ENCODE measurements around the gene GFRA1.
A peak's percentile ranks its signal among the peaks of the same experiment; 100 is the strongest.

GFRA1 gene

GRCh38 chr10:116093031-116093430 lies 180.0 kb downstream of the GFRA1 start:
- Histone ChIP-seq H2BK15ac (ENCODE audit: low read length) (no peak overlapping the region), H3K9me3 (replicated peaks in 1 of 2; ENCODE audit: control insufficient read depth in 2 of 2, insufficient read depth in 1 of 2, low read depth in 1 of 2, low read length in 2 of 2) (no peaks in the 10 kb centered on the region), H3K4ac (ENCODE audit: low read length) (no peak overlapping the region), H2AK5ac (ENCODE audit: low read depth, low read length) (no peak overlapping the region), H3K79me1 (ENCODE audit: low read depth, low read length) (no peaks in the 10 kb centered on the region), H3K23ac (ENCODE audit: low read depth, low read length, poor library complexity) (no peak overlapping the region), H2BK12ac (ENCODE audit: low read length) (no peak overlapping the region), H3K27me3 (ENCODE audit: control insufficient read depth in 3 of 3, insufficient read depth in 3 of 3, low read depth in 1 of 3, low read length in 3 of 3) (no peaks in the 10 kb centered on the region), H2BK120ac (ENCODE audit: low read depth, low read length) (no peak overlapping the region), H4K91ac (ENCODE audit: low read depth, low read length, poor library complexity) (no peak overlapping the region), H3K14ac (ENCODE audit: low read length) (no peak overlapping the region), H3K9ac (ENCODE audit: low read depth, low read length, poor library complexity) (no peak overlapping the region), H2AFZ (ENCODE audit: low read length) (no peak overlapping the region), H3K18ac (ENCODE audit: low read length) (no peak overlapping the region), H3K4me3 (ENCODE audit: low read length in 2 of 2) (no peak overlapping the region), H4K8ac (ENCODE audit: low read depth, low read length) (no peak overlapping the region), H3K36me3 (replicated peaks in 1 of 2; ENCODE audit: control insufficient read depth in 2 of 2, insufficient read depth in 2 of 2, low read length in 2 of 2) (peaks cover 0 to 68% of the 10 kb centered on the region in 2 donors), H3K4me2 (ENCODE audit: insufficient read depth, low read length, poor library complexity, severe bottlenecking) (no peak overlapping the region), H2BK5ac (ENCODE audit: low read length) (no peak overlapping the region), H3K4me1 (ENCODE audit: control insufficient read depth in 2 of 2, insufficient read depth in 1 of 2, low read depth in 1 of 2, low read length in 2 of 2) (peaks cover 8 to 24% of the 10 kb centered on the region in 2 donors), H3K27ac (replicated peaks; ENCODE audit: low read length) (no peak overlapping the region)
- WGBS, 2 donors (ENCODE audit: extremely low coverage in 2 of 2, insufficient read length in 2 of 2, insufficient replicate concordance in 1 of 2) = no CpG with 5 or more reads among the region's 9 CpGs
- DNase-seq (ENCODE audit: low spot score) = no peak

DNA sequence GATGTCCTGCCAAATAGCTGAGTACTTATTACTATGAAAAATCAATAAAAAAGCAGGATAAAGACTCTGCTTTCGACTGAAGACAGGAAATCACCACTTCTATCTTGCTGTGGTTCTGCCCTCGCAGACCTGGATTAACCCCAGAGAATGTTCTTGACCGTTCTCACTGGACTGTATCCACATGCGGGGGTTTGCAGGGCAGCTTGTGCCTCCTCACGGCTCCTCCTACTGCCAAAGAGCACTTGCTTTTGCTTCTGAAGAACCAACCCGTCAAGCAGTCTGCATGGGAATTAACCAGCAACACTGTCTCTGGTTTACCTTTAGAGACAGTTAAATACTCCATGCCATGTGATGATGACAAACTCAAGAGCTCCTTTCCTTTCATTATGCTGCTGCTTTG lies 184.0 kb downstream of the GFRA1 start:
- no peak overlapping the region for H3K4me2 ChIP-seq (ENCODE audit: insufficient read depth, low read length, poor library complexity, severe bottlenecking)
- H3K14ac ChIP-seq (ENCODE audit: low read length) = no peak overlapping the region
- no peak overlapping the region for H4K8ac ChIP-seq (ENCODE audit: low read depth, low read length)
- no peaks in the 10 kb centered on the region for H3K9me3 ChIP-seq (replicated peaks in 1 of 2; ENCODE audit: control insufficient read depth in 2 of 2, insufficient read depth in 1 of 2, low read depth in 1 of 2, low read length in 2 of 2)
- H2AK5ac ChIP-seq (ENCODE audit: low read depth, low read length) = no peak overlapping the region
- H3K36me3 ChIP-seq (replicated peaks in 1 of 2; ENCODE audit: control insufficient read depth in 2 of 2, insufficient read depth in 2 of 2, low read length in 2 of 2) = peaks cover 0 to 85% of the 10 kb centered on the region in 2 donors
- H3K18ac ChIP-seq (ENCODE audit: low read length) = no peak overlapping the region
- H3K23ac ChIP-seq (ENCODE audit: low read depth, low read length, poor library complexity) = no peak overlapping the region
- no peak overlapping the region for H2AFZ ChIP-seq (ENCODE audit: low read length)
- H3K27me3 ChIP-seq (ENCODE audit: control insufficient read depth in 3 of 3, insufficient read depth in 3 of 3, low read depth in 1 of 3, low read length in 3 of 3) = no peaks in the 10 kb centered on the region
- H3K27ac ChIP-seq (replicated peaks; ENCODE audit: low read length) = no peak overlapping the region
- H2BK5ac ChIP-seq (ENCODE audit: low read length) = no peak overlapping the region
- H4K91ac ChIP-seq (ENCODE audit: low read depth, low read length, poor library complexity) = no peak overlapping the region
- DNase-seq (ENCODE audit: low spot score) = no peak
- H2BK15ac ChIP-seq (ENCODE audit: low read length) = no peak overlapping the region
- H2BK120ac ChIP-seq (ENCODE audit: low read depth, low read length) = no peak overlapping the region
- no peaks in the 10 kb centered on the region for H3K4me1 ChIP-seq (ENCODE audit: control insufficient read depth in 2 of 2, insufficient read depth in 1 of 2, low read depth in 1 of 2, low read length in 2 of 2)
- no peak overlapping the region for H3K4ac ChIP-seq (ENCODE audit: low read length)
- H3K79me1 ChIP-seq (ENCODE audit: low read depth, low read length) = no peaks in the 10 kb centered on the region
- H3K9ac ChIP-seq (ENCODE audit: low read depth, low read length, poor library complexity) = no peak overlapping the region
- no peak overlapping the region for H2BK12ac ChIP-seq (ENCODE audit: low read length)
- WGBS, 2 donors (ENCODE audit: extremely low coverage in 2 of 2, insufficient read length in 2 of 2, insufficient replicate concordance in 1 of 2) = no CpG with 5 or more reads among the region's 6 CpGs
- no peak overlapping the region for H3K4me3 ChIP-seq (ENCODE audit: low read length in 2 of 2)

DNA sequence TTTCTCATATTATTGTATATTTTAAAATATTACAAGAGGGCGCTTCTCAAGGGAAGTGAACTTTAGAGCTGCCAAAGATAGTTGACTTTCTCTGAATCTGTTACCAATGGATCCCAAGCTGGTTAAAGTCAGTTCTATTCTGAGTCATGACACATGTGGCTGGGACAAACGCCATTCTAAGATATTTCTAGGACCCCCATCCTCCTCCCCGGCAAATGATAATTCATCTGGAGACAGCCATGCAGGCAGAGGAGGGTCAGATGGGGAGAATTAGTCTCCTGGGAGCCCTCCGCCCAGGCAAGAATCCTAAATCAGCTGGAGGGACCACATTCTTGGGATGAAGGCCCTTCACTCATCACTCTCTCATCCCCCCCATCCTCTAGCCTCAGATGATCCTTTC lies 187.7 kb downstream of the GFRA1 start:
- Histone ChIP-seq H3K9ac (ENCODE audit: low read depth, low read length, poor library complexity) (no peak overlapping the region), H2AK5ac (ENCODE audit: low read depth, low read length) (no peak overlapping the region), H2BK5ac (ENCODE audit: low read length) (no peak overlapping the region), H3K27ac (replicated peaks; ENCODE audit: low read length) (no peak overlapping the region), H3K14ac (ENCODE audit: low read length) (no peak overlapping the region), H3K36me3 (replicated peaks in 1 of 2; ENCODE audit: control insufficient read depth in 2 of 2, insufficient read depth in 2 of 2, low read length in 2 of 2) (peaks cover 0 to 81% of the 10 kb centered on the region in 2 donors), H3K4me2 (ENCODE audit: insufficient read depth, low read length, poor library complexity, severe bottlenecking) (no peak overlapping the region), H2BK120ac (ENCODE audit: low read depth, low read length) (no peak overlapping the region), H2AFZ (ENCODE audit: low read length) (no peak overlapping the region), H4K91ac (ENCODE audit: low read depth, low read length, poor library complexity) (no peak overlapping the region), H3K4me1 (ENCODE audit: control insufficient read depth in 2 of 2, insufficient read depth in 1 of 2, low read depth in 1 of 2, low read length in 2 of 2) (no peaks in the 10 kb centered on the region), H3K9me3 (replicated peaks in 1 of 2; ENCODE audit: control insufficient read depth in 2 of 2, insufficient read depth in 1 of 2, low read depth in 1 of 2, low read length in 2 of 2) (no peaks in the 10 kb centered on the region), H2BK12ac (ENCODE audit: low read length) (no peak overlapping the region), H3K23ac (ENCODE audit: low read depth, low read length, poor library complexity) (no peak overlapping the region), H3K4me3 (ENCODE audit: low read length in 2 of 2) (no peak overlapping the region), H3K18ac (ENCODE audit: low read length) (no peak overlapping the region), H4K8ac (ENCODE audit: low read depth, low read length) (no peak overlapping the region), H3K79me1 (ENCODE audit: low read depth, low read length) (no peaks in the 10 kb centered on the region), H3K4ac (ENCODE audit: low read length) (no peak overlapping the region), H2BK15ac (ENCODE audit: low read length) (no peak overlapping the region), H3K27me3 (ENCODE audit: control insufficient read depth in 3 of 3, insufficient read depth in 3 of 3, low read depth in 1 of 3, low read length in 3 of 3) (no peaks in the 10 kb centered on the region)
- no peak for DNase-seq (ENCODE audit: low spot score)
- no CpG with 5 or more reads among the region's 4 CpGs for WGBS, 2 donors (ENCODE audit: extremely low coverage in 2 of 2, insufficient read length in 2 of 2, insufficient replicate concordance in 1 of 2)

GRCh38 chr10:116084161-116084560 lies 188.8 kb downstream of the GFRA1 start:
- no peak overlapping the region for H2BK5ac ChIP-seq (ENCODE audit: low read length)
- no peak overlapping the region for H3K4ac ChIP-seq (ENCODE audit: low read length)
- no peak overlapping the region for H2AFZ ChIP-seq (ENCODE audit: low read length)
- H3K14ac ChIP-seq (ENCODE audit: low read length) = no peak overlapping the region
- H3K4me3 ChIP-seq (ENCODE audit: low read length in 2 of 2) = no peak overlapping the region
- H3K9me3 ChIP-seq (replicated peaks in 1 of 2; ENCODE audit: control insufficient read depth in 2 of 2, insufficient read depth in 1 of 2, low read depth in 1 of 2, low read length in 2 of 2) = no peaks in the 10 kb centered on the region
- no peak overlapping the region for H4K8ac ChIP-seq (ENCODE audit: low read depth, low read length)
- no peaks in the 10 kb centered on the region for H3K4me1 ChIP-seq (ENCODE audit: control insufficient read depth in 2 of 2, insufficient read depth in 1 of 2, low read depth in 1 of 2, low read length in 2 of 2)
- no peak overlapping the region for H2AK5ac ChIP-seq (ENCODE audit: low read depth, low read length)
- H2BK15ac ChIP-seq (ENCODE audit: low read length) = no peak overlapping the region
- H3K36me3 ChIP-seq (replicated peaks in 1 of 2; ENCODE audit: control insufficient read depth in 2 of 2, insufficient read depth in 2 of 2, low read length in 2 of 2) = peaks cover 0 to 80% of the 10 kb centered on the region in 2 donors
- H2BK120ac ChIP-seq (ENCODE audit: low read depth, low read length) = no peak overlapping the region
- no peak overlapping the region for H3K4me2 ChIP-seq (ENCODE audit: insufficient read depth, low read length, poor library complexity, severe bottlenecking)
- peak overlapping the region; percentile 24 for H3K9ac ChIP-seq (ENCODE audit: low read depth, low read length, poor library complexity)
- no peak overlapping the region for H3K23ac ChIP-seq (ENCODE audit: low read depth, low read length, poor library complexity)
- H2BK12ac ChIP-seq (ENCODE audit: low read length) = no peak overlapping the region
- WGBS, 2 donors (ENCODE audit: extremely low coverage in 2 of 2, insufficient read length in 2 of 2, insufficient replicate concordance in 1 of 2) = no CpG with 5 or more reads among the region's 6 CpGs
- peak overlapping the region; percentile 23 for H3K18ac ChIP-seq (ENCODE audit: low read length)
- H3K27ac ChIP-seq (replicated peaks; ENCODE audit: low read length) = no peak overlapping the region
- H3K79me1 ChIP-seq (ENCODE audit: low read depth, low read length) = no peaks in the 10 kb centered on the region
- no peaks in the 10 kb centered on the region for H3K27me3 ChIP-seq (ENCODE audit: control insufficient read depth in 3 of 3, insufficient read depth in 3 of 3, low read depth in 1 of 3, low read length in 3 of 3)
- H4K91ac ChIP-seq (ENCODE audit: low read depth, low read length, poor library complexity) = no peak overlapping the region
- no peak for DNase-seq (ENCODE audit: low spot score)
